C4-2B (cell line): ENCODE results near the gene BABAM2.

Experiments
- H3K27ac ChIP-seq: fragments of 450-650 bp; 2 replicates; pipeline ENCODE4 v1.5.1; 2017
- ZFX ChIP-seq: fragments of 450-650 bp; IDR thresholded peaks from 2 replicates; pipeline ENCODE4 v1.6.1; 2017
- TF ChIP-seq, protein P1 (sequence below): fragments of 450-650 bp; conservative IDR thresholded peaks from 2 replicates; pipeline ENCODE4 v1.5.1; 2017; ENCODE audit warnings: mild to moderate bottlenecking

BABAM2 gene

GRCh38 chr2:28348149-28348567 lies 457.6 kb downstream of the BABAM2 start:
- H3K27ac ChIP-seq, result no peak overlapping the region
- TF ChIP-seq ZFX, result no peak
- TF ChIP-seq, protein P1, sequence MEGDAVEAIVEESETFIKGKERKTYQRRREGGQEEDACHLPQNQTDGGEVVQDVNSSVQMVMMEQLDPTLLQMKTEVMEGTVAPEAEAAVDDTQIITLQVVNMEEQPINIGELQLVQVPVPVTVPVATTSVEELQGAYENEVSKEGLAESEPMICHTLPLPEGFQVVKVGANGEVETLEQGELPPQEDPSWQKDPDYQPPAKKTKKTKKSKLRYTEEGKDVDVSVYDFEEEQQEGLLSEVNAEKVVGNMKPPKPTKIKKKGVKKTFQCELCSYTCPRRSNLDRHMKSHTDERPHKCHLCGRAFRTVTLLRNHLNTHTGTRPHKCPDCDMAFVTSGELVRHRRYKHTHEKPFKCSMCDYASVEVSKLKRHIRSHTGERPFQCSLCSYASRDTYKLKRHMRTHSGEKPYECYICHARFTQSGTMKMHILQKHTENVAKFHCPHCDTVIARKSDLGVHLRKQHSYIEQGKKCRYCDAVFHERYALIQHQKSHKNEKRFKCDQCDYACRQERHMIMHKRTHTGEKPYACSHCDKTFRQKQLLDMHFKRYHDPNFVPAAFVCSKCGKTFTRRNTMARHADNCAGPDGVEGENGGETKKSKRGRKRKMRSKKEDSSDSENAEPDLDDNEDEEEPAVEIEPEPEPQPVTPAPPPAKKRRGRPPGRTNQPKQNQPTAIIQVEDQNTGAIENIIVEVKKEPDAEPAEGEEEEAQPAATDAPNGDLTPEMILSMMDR, result no peak

DNA sequence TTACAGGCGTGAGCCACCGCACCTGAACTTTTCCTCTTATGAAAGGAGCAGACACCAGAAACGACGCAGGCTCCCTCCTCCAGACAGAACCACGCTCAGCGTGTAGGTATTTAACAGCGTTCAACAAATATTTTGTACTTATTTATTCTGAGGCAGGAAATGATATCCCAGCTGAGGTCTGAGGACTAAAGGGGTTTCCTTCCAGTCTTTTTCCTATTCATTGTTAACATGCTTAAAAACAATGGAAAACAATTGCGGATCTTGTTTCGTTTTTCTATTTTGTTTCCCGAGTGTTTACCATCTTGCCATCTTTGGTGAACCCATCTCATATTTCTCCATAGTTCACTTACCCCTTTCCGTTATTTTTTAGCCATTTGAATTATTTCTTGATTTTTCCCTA lies 458.4 kb downstream of the BABAM2 start:
- H3K27ac ChIP-seq, result no peak overlapping the region
- TF ChIP-seq ZFX, result no peak
- TF ChIP-seq, protein P1, result no peak

DNA sequence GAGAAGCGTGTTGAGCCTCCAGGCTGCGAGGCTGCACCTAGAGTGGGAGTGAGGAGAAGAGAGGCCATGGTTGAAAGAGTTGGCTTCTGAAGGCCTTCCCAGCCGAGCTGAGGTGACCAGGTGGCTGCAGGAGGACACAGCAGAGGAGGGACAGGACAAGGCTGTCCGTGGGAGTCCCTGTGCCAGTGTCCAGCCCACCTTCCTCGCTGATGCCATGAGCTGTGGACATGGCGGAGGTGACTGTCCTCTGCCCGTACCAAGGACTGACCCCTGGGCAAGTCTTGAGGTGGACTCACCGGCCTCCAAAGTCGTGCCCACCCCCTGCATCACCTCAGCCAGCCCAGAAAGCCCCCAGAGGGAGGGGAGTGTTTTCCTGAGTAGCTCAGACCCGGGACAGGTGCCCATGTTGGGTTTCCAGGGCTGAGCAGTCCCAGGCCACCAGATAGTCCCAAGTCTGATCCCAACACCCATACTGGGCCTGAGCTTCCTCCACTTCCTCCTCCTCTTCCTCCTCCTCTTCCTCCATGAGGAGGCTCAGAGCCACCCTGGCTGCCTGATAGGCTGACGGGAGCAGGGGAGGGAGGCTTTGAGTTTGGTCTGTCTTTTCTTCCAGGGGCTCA lies 459.1 kb downstream of the BABAM2 start:
- TF ChIP-seq, protein P1, result no peak
- no peak for TF ChIP-seq ZFX
- H3K27ac ChIP-seq, result no peak overlapping the region

DNA sequence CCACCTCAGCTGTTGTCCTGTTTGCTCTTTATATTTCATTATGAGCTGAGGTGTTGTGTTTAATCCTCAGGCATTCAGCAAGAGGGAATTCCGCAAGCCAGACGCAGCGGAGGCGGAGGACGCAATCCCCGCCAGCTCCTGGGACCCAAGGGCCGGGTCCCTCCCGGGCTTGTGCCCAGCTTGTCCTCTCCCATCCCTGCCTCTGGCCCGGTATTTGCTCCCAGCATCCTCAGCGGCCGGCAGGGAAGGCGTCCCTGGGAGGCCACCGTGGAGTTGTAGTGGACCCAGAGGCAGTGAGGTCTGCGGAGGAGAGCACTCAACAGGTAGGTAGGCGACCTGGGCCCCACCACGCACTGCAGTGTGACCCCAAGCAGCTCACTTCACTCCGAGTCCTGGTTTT lies 459.7 kb downstream of the BABAM2 start:
- no peak for TF ChIP-seq ZFX
- TF ChIP-seq, protein P1, result no peak
- H3K27ac ChIP-seq, result no peak overlapping the region

- no peak overlapping the region for H3K27ac ChIP-seq
- TF ChIP-seq ZFX, result no peak
- TF ChIP-seq, protein P1, result no peak
These were observed 460.3 kb downstream of the BABAM2 start for GRCh38 chr2:28350791-28351285.

- TF ChIP-seq, protein P1, result no peak
- TF ChIP-seq ZFX, result no peak
These were observed 461.1 kb downstream of the BABAM2 start for GRCh38 chr2:28351621-28352020.

DNA sequence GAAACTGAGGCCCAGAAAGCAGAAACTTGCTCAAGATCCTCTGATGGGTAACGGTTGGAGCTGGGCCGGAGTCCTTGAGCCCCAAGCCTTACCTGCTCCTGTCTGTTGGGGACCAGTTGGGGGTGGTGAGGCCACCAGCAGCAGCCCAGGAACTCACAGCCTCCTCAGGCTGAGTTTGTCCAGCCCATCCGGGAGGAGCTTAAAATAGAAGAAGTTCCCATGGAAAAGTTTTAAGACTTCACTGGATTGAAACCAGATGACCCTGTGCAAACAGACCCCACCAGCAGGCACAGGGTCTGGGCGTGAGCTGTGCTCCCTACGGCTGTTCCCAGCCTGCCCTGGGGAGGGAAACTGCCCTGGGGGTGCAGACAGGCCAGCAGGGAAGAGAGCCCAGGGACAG lies 461.6 kb downstream of the BABAM2 start:
- no peak overlapping the region for H3K27ac ChIP-seq
- TF ChIP-seq ZFX, result no peak
- TF ChIP-seq, protein P1, result no peak

More at GRCh38 chr2:28351621-28352020, 461.1 kb downstream of the BABAM2 start:
- no peak overlapping the region for H3K27ac ChIP-seq
